KOPT-K1 (cell line): Measurements from ENCODE around the gene SPANXA2.
"Not testable (repeated sequence)": the region's sequence is repeated elsewhere in the genome, so short reads cannot be mapped to it uniquely, and the experiment has no call there.

Source experiments
- H3K27ac ChIP-seq: fragments of 200-600 bp; sonication (generic); 2 replicates; pipeline ENCODE4 v1.5.1; 2016; ENCODE audit warnings: antibody characterized with exemption, mild to moderate bottlenecking, low read depth, low read length; ENCODE audit not compliant: poor library complexity, severe bottlenecking
- H3K36me3 ChIP-seq: fragments of 200-600 bp; sonication (generic); 2 replicates; pipeline ENCODE4 v1.5.1; 2017; ENCODE audit warnings: antibody characterized with exemption, mild to moderate bottlenecking, low read length, moderate library complexity; ENCODE audit not compliant: insufficient read depth
- H3K9me3 ChIP-seq: fragments of 200-600 bp; sonication (generic); 2 replicates; pipeline ENCODE4 v1.5.1; 2017; ENCODE audit warnings: antibody characterized with exemption, low read length, mild to moderate bottlenecking; ENCODE audit not compliant: insufficient read depth, poor library complexity, severe bottlenecking

Gene SPANXA2, protein sequence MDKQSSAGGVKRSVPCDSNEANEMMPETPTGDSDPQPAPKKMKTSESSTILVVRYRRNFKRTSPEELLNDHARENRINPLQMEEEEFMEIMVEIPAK

DNA sequence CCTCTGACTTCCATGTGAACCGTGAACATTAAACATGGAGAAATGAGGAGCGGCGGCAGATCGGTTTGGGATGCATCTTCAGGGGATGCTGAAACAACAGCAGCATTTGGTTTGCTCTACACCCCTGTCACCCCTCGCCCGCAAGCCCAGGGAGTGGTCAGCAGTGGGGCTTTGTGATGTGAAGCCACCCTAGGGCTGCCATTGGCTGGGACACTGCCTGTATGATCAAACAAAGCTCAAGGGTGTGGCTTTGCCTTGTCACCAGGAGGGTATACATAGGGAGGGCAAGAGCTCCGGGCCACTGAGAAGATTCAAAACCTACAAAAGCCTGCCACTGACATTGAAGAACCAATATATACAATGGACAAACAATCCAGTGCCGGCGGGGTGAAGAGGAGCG is at the start of gene SPANXA2:
Gene SPANXA2 (plus strand): TSS at position 301 of the 400 bp plus-strand sequence. CDS start 60 bp downstream, at position 361.
- not testable (repeated sequence) for H3K9me3 ChIP-seq, H3K27ac ChIP-seq, H3K36me3 ChIP-seq

GRCh38 chrX:141542551-141542950 is 47.0 kb upstream of the SPANXA2 start:
- not testable (repeated sequence) for H3K9me3 ChIP-seq, H3K36me3 ChIP-seq, H3K27ac ChIP-seq

DNA sequence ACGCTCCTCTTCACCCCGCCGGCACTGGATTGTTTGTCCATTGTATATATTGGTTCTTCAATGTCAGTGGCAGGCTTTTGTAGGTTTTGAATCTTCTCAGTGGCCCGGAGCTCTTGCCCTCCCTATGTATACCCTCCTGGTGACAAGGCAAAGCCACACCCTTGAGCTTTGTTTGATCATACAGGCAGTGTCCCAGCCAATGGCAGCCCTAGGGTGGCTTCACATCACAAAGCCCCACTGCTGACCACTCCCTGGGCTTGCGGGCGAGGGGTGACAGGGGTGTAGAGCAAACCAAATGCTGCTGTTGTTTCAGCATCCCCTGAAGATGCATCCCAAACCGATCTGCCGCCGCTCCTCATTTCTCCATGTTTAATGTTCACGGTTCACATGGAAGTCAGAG is 4.9 kb upstream of the SPANXA2 start, which contains the start of gene SPANXA1:
Gene SPANXA1 (minus strand): TSS at position 101 of the 400 bp plus-strand sequence. CDS start 60 bp downstream, at position 41.
- not testable (repeated sequence) for H3K9me3 ChIP-seq, H3K36me3 ChIP-seq, H3K27ac ChIP-seq

GRCh38 chrX:141609111-141609510 is 19.6 kb downstream of the SPANXA2 start:
- no peaks in the 10 kb centered on the region for H3K9me3 ChIP-seq
- H3K36me3 ChIP-seq = no peaks in the 10 kb centered on the region
- H3K27ac ChIP-seq = no peak overlapping the region

DNA sequence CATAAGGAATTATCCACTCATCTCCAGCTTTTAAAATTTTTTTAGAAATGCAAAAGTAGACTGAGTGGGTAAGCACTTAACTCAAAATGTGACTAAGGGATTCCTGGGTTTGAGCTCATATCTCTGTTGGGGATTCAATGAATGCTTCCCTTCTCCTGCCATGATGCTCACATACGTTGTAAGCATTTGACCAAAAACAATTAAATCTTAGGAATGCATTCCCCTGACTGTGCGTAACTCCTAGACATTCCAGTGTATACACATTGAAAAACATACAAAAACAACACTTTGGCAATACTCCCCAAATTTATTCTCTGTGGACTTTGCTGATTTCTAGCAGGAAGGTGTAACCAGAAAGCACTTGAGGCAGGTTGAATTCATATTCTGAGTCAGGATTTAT is 29.8 kb downstream of the SPANXA2 start:
- Histone ChIP-seq H3K27ac (no peak overlapping the region), H3K9me3 (no peaks in the 10 kb centered on the region), H3K36me3 (no peaks in the 10 kb centered on the region)

GRCh38 chrX:141632124-141632523 is 42.6 kb downstream of the SPANXA2 start:
- Histone ChIP-seq H3K36me3 (no peaks in the 10 kb centered on the region), H3K27ac (no peak overlapping the region), H3K9me3 (no peaks in the 10 kb centered on the region)

DNA sequence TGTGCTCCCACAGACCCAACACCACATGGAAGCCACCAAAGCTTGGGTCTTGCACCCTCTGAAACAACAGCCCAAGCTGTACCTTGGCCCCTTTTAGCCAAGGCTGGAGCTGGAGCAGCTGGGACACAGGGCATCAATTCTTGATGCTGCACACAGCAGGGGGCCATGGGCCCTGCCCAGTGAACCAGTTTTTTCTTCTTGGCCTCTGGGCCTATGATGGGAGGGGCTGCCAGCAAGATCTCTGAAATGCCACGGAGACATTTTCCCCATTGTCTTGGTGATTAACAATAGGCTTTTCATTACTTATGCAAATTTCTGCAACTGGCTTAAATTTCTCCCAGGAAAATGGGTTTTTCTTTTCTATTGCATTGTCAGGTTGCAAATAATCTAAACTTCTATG is 49.0 kb downstream of the SPANXA2 start:
- no peaks in the 10 kb centered on the region for H3K36me3 ChIP-seq
- H3K27ac ChIP-seq = no peak overlapping the region
- H3K9me3 ChIP-seq = no peaks in the 10 kb centered on the region
